Gastrocnemius medialis (tissue), 4 donors: ENCODE results near the gene SVOP.

Experiments used
- POLR2A ChIP-seq, 2 donors: fragments of 450-650 bp; IDR thresholded peaks; one replicate each; pipeline ENCODE4 v1.6.1; 2017; ENCODE audit warnings: antibody characterized with exemption in 2 of 2, mild to moderate bottlenecking in 2 of 2, moderate library complexity in 2 of 2
- TF ChIP-seq, protein P1 (sequence below), 5 experiments: fragments of 450-650 bp in 3 of 5; fragments of 200-600 bp in 2 of 5; sonication (generic) in 2 of 5; IDR thresholded peaks in 4 of 5; conservative IDR thresholded peaks in 1 of 5; 1 replicate in 4 of 5; 2 replicates in 1 of 5; pipeline ENCODE4 v1.5.1; 2016 to 2019; ENCODE audit warnings: antibody characterized with exemption in 5 of 5, mild to moderate bottlenecking in 3 of 5, moderate library complexity in 3 of 5

- TF ChIP-seq POLR2A (IDR thresholded peaks at IDR 0.05) = no peak
- TF ChIP-seq, protein P1, sequence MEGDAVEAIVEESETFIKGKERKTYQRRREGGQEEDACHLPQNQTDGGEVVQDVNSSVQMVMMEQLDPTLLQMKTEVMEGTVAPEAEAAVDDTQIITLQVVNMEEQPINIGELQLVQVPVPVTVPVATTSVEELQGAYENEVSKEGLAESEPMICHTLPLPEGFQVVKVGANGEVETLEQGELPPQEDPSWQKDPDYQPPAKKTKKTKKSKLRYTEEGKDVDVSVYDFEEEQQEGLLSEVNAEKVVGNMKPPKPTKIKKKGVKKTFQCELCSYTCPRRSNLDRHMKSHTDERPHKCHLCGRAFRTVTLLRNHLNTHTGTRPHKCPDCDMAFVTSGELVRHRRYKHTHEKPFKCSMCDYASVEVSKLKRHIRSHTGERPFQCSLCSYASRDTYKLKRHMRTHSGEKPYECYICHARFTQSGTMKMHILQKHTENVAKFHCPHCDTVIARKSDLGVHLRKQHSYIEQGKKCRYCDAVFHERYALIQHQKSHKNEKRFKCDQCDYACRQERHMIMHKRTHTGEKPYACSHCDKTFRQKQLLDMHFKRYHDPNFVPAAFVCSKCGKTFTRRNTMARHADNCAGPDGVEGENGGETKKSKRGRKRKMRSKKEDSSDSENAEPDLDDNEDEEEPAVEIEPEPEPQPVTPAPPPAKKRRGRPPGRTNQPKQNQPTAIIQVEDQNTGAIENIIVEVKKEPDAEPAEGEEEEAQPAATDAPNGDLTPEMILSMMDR (IDR thresholded peaks at IDR 0.05 in 4 of 5, conservative IDR thresholded peaks at IDR 0.05 in 1 of 5) = no peak
Measured at GRCh38 chr12:109020796-109021380, at the start of gene SVOP.
